Measurements from ENCODE around the gene H2BK1. TPM values are rescaled to one million over a fixed set of nuclear protein-coding genes. Genes with fewer than 3 reads are reported as not detected.

Gene H2BK1
- polyA plus RNA-seq, 1 donor (not counting 4 experiments of a cell fraction or from before 2014, with no cell fraction given), result not detected

DNA sequence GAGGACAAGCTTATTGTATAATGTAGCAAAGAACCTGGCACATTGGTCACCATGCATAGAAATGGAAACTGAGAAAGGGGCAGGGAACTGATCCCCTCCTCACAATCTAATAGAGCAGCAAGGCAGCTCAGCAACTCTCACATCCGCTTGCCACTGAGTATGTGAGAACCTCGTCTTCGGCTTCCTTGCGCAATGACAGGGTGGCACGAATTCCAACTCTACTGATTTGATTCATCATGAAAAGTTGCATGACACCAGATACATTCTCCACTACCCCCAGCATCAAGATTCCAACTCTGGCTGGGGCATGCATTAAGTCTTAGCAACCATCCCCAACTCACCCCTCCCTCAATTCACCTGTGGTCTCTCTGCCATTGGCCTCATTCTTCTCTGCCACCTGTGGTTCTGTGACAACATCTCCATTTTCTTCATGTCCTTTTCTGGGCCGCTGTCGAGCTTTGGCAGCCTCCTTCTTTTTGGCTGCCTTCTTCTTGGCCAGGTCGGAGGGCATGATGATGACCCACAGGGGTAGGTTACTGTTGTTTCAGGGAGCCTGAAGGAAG, 15.7 kb upstream of the H2BK1 start:
- FAIRE-seq, result no peak
- peak overlapping the region; percentile 62 for H3K27ac ChIP-seq (ENCODE audit: control insufficient read depth, insufficient read depth, low read length)
- H3K79me2 ChIP-seq (ENCODE audit: control insufficient read depth, insufficient read depth, low read length), result peaks cover 25% of the 10 kb centered on the region
- peak overlapping the region; percentile 87 to 98 (median 90) for H3K4me3 ChIP-seq (ENCODE audit: control insufficient read depth in 2 of 3, extremely low read depth in 1 of 3, insufficient read depth in 2 of 3, low read depth in 1 of 3, low read length in 3 of 3)
- no peak overlapping the region for H2AFZ ChIP-seq (ENCODE audit: control insufficient read depth, low read length)
- no peaks in the 10 kb centered on the region for H3K27me3 ChIP-seq (ENCODE audit: control insufficient read depth, extremely low read depth, insufficient read depth, low read length)
- DNase-seq (ENCODE audit: low read depth, low spot score), result no peak
- peak overlapping the region; percentile 88 for H3K9ac ChIP-seq (ENCODE audit: control insufficient read depth, extremely low read depth, insufficient read depth, low read length)
- no peak for TF ChIP-seq EZH2 (IDR thresholded peaks at IDR 0.05; ENCODE audit: low read length)
- TF ChIP-seq, protein P1, sequence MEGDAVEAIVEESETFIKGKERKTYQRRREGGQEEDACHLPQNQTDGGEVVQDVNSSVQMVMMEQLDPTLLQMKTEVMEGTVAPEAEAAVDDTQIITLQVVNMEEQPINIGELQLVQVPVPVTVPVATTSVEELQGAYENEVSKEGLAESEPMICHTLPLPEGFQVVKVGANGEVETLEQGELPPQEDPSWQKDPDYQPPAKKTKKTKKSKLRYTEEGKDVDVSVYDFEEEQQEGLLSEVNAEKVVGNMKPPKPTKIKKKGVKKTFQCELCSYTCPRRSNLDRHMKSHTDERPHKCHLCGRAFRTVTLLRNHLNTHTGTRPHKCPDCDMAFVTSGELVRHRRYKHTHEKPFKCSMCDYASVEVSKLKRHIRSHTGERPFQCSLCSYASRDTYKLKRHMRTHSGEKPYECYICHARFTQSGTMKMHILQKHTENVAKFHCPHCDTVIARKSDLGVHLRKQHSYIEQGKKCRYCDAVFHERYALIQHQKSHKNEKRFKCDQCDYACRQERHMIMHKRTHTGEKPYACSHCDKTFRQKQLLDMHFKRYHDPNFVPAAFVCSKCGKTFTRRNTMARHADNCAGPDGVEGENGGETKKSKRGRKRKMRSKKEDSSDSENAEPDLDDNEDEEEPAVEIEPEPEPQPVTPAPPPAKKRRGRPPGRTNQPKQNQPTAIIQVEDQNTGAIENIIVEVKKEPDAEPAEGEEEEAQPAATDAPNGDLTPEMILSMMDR (optimal IDR thresholded peaks at IDR 0.05 in 1 of 3, IDR thresholded peaks at IDR 0.05 in 1 of 3, conservative IDR thresholded peaks at IDR 0.05 in 1 of 3; ENCODE audit: extremely low read depth in 1 of 3, insufficient read depth in 2 of 3, low read length in 3 of 3), result no peak
- peak overlapping the region; percentile 99 for H3K4me2 ChIP-seq (ENCODE audit: control insufficient read depth, extremely low read depth, insufficient read depth, low read depth, low read length)
- H3K9me3 ChIP-seq (ENCODE audit: control insufficient read depth, low read depth, low read length), result no peaks in the 10 kb centered on the region
- dilution Hi-C loops (cut with MboI; ENCODE audit: extremely low pct_ligation_motif_present, low sequenced_read_pairs), result no loop called here
- H3K4me1 ChIP-seq (ENCODE audit: control insufficient read depth, extremely low read depth, insufficient read depth, low read length), result peaks cover 20% of the 10 kb centered on the region
- H3K9me1 ChIP-seq (ENCODE audit: control insufficient read depth, extremely low read depth, insufficient read depth, low read length), result no peaks in the 10 kb centered on the region
- no peaks in the 10 kb centered on the region for H4K20me1 ChIP-seq (ENCODE audit: control insufficient read depth, extremely low read depth, insufficient read depth, low read length)
- peaks cover 24 to 39% of the 10 kb centered on the region in 2 experiments for H3K36me3 ChIP-seq (ENCODE audit: control insufficient read depth in 2 of 2, extremely low read depth in 1 of 2, insufficient read depth in 2 of 2, low read length in 2 of 2)

DNA sequence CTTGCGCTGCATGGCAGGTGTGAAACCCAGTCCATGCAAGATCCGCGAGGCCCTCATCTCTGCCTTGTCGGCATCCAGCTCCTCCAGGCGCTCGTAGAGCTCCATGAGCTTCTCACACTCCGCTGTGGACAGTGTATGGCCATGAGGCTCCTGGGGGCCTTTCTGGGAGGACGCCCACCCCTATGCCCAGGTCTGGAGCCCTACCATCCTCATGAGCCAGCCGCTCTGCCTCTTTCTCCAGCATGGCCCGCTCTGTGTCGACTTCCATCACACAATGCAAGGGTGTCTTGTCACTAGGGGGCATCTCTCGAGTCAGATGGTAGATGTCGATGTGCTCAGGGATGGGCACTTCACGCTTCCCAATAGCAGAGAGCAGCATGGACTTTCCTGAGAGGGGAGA, 13.4 kb upstream of the H2BK1 start:
- no peaks in the 10 kb centered on the region for H3K27me3 ChIP-seq (ENCODE audit: control insufficient read depth, extremely low read depth, insufficient read depth, low read length)
- H3K9me1 ChIP-seq (ENCODE audit: control insufficient read depth, extremely low read depth, insufficient read depth, low read length), result no peaks in the 10 kb centered on the region
- TF ChIP-seq, protein P1 (optimal IDR thresholded peaks at IDR 0.05 in 1 of 3, IDR thresholded peaks at IDR 0.05 in 1 of 3, conservative IDR thresholded peaks at IDR 0.05 in 1 of 3; ENCODE audit: extremely low read depth in 1 of 3, insufficient read depth in 2 of 3, low read length in 3 of 3), result no peak
- TF ChIP-seq EZH2 (IDR thresholded peaks at IDR 0.05; ENCODE audit: low read length), result no peak
- peaks cover 20% of the 10 kb centered on the region for H3K4me1 ChIP-seq (ENCODE audit: control insufficient read depth, extremely low read depth, insufficient read depth, low read length)
- H3K36me3 ChIP-seq (ENCODE audit: control insufficient read depth in 2 of 2, extremely low read depth in 1 of 2, insufficient read depth in 2 of 2, low read length in 2 of 2), result peaks cover 32 to 43% of the 10 kb centered on the region in 2 experiments
- no peak overlapping the region for H3K4me3 ChIP-seq (ENCODE audit: control insufficient read depth in 2 of 3, extremely low read depth in 1 of 3, insufficient read depth in 2 of 3, low read depth in 1 of 3, low read length in 3 of 3)
- no peak overlapping the region for H3K9ac ChIP-seq (ENCODE audit: control insufficient read depth, extremely low read depth, insufficient read depth, low read length)
- H3K9me3 ChIP-seq (ENCODE audit: control insufficient read depth, low read depth, low read length), result no peaks in the 10 kb centered on the region
- H3K4me2 ChIP-seq (ENCODE audit: control insufficient read depth, extremely low read depth, insufficient read depth, low read depth, low read length), result no peak overlapping the region
- DNase-seq (ENCODE audit: low read depth, low spot score) (no peak), FAIRE-seq (no peak)
- H2AFZ ChIP-seq (ENCODE audit: control insufficient read depth, low read length), result no peak overlapping the region
- no peak overlapping the region for H3K27ac ChIP-seq (ENCODE audit: control insufficient read depth, insufficient read depth, low read length)
- H4K20me1 ChIP-seq (ENCODE audit: control insufficient read depth, extremely low read depth, insufficient read depth, low read length), result no peaks in the 10 kb centered on the region
- H3K79me2 ChIP-seq (ENCODE audit: control insufficient read depth, insufficient read depth, low read length), result peaks cover 25% of the 10 kb centered on the region
- dilution Hi-C loops (cut with MboI; ENCODE audit: extremely low pct_ligation_motif_present, low sequenced_read_pairs), result no loop called here
